Prostate gland (tissue), 2 donors: ENCODE data around the gene LUC7L.

Source experiments
- POLR2A ChIP-seq: fragments of 450-650 bp; IDR thresholded peaks from one replicate; pipeline ENCODE4 v1.6.1; 2016; ENCODE audit warnings: antibody characterized with exemption, mild to moderate bottlenecking
- POLR2AphosphoS5 ChIP-seq: sonication (generic); formaldehyde crosslinking; IDR thresholded peaks from one replicate; pipeline ENCODE4 v1.6.1; 2017; ENCODE audit warnings: antibody characterized with exemption
- TF ChIP-seq, protein P1 (sequence below), 4 experiments: fragments of 200-600 bp in 2 of 4; fragments of 450-650 bp in 2 of 4; sonication (generic) in 2 of 4; IDR thresholded peaks; 1 replicate in 3 of 4; 2 replicates in 1 of 4; pipeline ENCODE4 v1.5.1; 2016 to 2019; ENCODE audit warnings: antibody characterized with exemption in 4 of 4, mild to moderate bottlenecking in 2 of 4, moderate library complexity in 2 of 4

DNA sequence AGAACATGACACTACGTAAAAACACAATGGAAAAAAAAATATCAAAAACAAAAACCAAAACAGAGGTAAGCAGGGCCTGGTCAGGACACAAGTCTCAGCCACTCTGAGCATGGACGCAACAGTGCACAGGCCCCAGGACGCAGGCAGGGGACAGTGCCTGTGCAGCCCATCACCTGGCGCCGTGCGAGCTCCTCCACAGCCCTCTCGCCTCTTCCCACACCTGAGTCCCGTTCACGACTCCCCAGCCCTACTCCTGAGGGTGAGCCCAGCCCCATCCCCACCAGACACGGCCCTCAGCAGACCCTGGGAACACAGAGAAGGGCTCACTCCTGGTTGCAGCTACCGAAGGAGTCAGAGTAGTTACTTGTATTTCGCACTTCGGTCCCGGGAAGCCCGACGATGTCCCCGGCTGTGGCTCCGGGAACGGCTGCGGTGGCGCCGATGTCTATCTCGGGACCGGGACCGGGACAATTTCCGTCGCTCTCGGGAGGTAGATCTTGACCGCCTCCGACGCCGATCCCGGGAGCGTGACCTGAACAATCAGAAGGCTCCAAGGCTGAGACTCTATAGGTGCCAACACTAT, 39.6 kb downstream of the LUC7L start:
- TF ChIP-seq, protein P1, sequence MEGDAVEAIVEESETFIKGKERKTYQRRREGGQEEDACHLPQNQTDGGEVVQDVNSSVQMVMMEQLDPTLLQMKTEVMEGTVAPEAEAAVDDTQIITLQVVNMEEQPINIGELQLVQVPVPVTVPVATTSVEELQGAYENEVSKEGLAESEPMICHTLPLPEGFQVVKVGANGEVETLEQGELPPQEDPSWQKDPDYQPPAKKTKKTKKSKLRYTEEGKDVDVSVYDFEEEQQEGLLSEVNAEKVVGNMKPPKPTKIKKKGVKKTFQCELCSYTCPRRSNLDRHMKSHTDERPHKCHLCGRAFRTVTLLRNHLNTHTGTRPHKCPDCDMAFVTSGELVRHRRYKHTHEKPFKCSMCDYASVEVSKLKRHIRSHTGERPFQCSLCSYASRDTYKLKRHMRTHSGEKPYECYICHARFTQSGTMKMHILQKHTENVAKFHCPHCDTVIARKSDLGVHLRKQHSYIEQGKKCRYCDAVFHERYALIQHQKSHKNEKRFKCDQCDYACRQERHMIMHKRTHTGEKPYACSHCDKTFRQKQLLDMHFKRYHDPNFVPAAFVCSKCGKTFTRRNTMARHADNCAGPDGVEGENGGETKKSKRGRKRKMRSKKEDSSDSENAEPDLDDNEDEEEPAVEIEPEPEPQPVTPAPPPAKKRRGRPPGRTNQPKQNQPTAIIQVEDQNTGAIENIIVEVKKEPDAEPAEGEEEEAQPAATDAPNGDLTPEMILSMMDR (IDR thresholded peaks at IDR 0.05) = no peak
- TF ChIP-seq POLR2AphosphoS5 (no peak), POLR2A (no peak)
